Spleen (tissue), 7 donors: Measurements from ENCODE around the gene PTPRG.

Experiments
- CTCF ChIP-seq, 11 experiments: fragments of 200-600 bp in 7 of 11; fragments of 450-650 bp in 4 of 11; sonication (generic) in 4 of 11; IDR thresholded peaks in 8 of 11; conservative IDR thresholded peaks in 3 of 11; 1 replicate in 7 of 11; 2 replicates in 4 of 11; pipeline versions ENCODE4 v1.4.0 to v1.8.0; 2016 to 2021; ENCODE audit warnings: antibody characterized with exemption in 11 of 11, inconsistent platforms in 4 of 11, mild to moderate bottlenecking in 1 of 11
- POLR2A ChIP-seq, 3 donors: fragments of 450-650 bp; IDR thresholded peaks; one replicate each; pipeline ENCODE4 v1.5.1; 2017; ENCODE audit warnings: antibody characterized with exemption in 3 of 3, mild to moderate bottlenecking in 1 of 3
- donor health status: DM: no; HTN: no; CAD: no; lungs with moderate emphysema.
- donor health status: DM: no; HTN: no; CAD: no.
- donor health status: DM: no; HTN: no; CAD: no.

DNA sequence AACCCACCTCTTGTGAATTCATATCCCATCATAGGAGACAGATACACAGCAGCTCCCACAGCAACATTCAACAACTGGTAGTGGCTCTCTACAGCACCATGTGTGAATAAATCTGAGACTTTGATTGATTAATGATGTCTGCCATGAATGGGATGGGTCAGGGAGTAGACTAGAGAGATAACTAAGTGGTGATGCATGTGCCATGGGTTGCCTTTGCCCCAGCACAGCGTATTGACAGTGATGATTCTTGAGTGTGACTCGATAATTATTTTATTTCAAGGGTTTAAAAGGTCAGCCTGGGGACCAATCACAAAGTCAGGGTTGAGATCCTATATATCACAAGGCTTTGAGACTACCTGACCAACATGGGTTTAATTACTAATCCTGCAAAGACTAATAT is 295.9 kb downstream of the PTPRG start:
- TF ChIP-seq CTCF (IDR thresholded peaks at IDR 0.05 in 8 of 11, conservative IDR thresholded peaks at IDR 0.05 in 3 of 11) (no peak), POLR2A (IDR thresholded peaks at IDR 0.05) (no peak)
